Ascending aorta (tissue), 2 donors: ENCODE measurements around the gene UNC5C. TPM values are rescaled to one million over a fixed set of nuclear protein-coding genes. Genes with fewer than 3 reads are reported as not detected.

Experiments used
- DNase-seq, 2 donors: peaks; one replicate each; pipeline ENCODE4 v3.0.0-alpha.2; 2019; ENCODE audit warnings: low spot score in 2 of 2
- H3K27ac ChIP-seq, 2 donors: fragments of 200-600 bp; sonication (generic); one replicate each; pipeline ENCODE4 v1.5.1; 2016 to 2017; ENCODE audit warnings: mild to moderate bottlenecking in 1 of 2
- H3K27me3 ChIP-seq: fragments of 200-600 bp; sonication (generic); one replicate; pipeline ENCODE4 v1.5.1; 2017
- H3K36me3 ChIP-seq, 2 donors: fragments of 200-600 bp; sonication (generic); one replicate each; pipeline ENCODE4 v1.5.1; 2016
- H3K4me1 ChIP-seq, 2 donors: fragments of 200-600 bp; sonication (generic); one replicate each; pipeline ENCODE4 v1.5.1; 2016 to 2017; ENCODE audit warnings: mild to moderate bottlenecking in 1 of 2
- H3K4me3 ChIP-seq, 2 donors: fragments of 200-600 bp; sonication (generic); one replicate each; pipeline ENCODE4 v1.5.1; 2016 to 2017; ENCODE audit warnings: mild to moderate bottlenecking in 1 of 2
- H3K9me3 ChIP-seq, 2 donors: fragments of 200-600 bp; sonication (generic); one replicate each; pipeline ENCODE4 v1.5.1; 2016
- intact Hi-C: fragments of 100-400 bp; cut with DNase I; formaldehyde crosslinking; loops from one replicate; pipeline ENCODE4 v1.15.1; 2023
- total RNA-seq: library from RNA; depleted of rRNA; stranded (reverse); fragments of >200 nt; gene quantifications from one replicate; pipeline ENCODE4 v1.1.0, GENCODE V29; 2016
- TF ChIP-seq, protein P1 (sequence below), 3 experiments: fragments of 200-600 bp in 2 of 3; fragments of 450-650 bp in 1 of 3; sonication (generic) in 2 of 3; IDR thresholded peaks; one replicate each; pipeline ENCODE4 v1.5.1; 2016 to 2019; ENCODE audit warnings: antibody characterized with exemption in 3 of 3, mild to moderate bottlenecking in 1 of 3, moderate library complexity in 1 of 3

Gene UNC5C
- total RNA-seq, 1 donor from 2014 or later = 13.3 TPM

GRCh38 chr4:95285797-95286196 is 263.0 kb downstream of the UNC5C start:
- H3K9me3 ChIP-seq = no peaks in the 10 kb centered on the region
- no peaks in the 10 kb centered on the region for H3K27me3 ChIP-seq
- H3K4me1 ChIP-seq = no peaks in the 10 kb centered on the region
- no peak overlapping the region for H3K27ac ChIP-seq
- no peaks in the 10 kb centered on the region for H3K36me3 ChIP-seq
- H3K4me3 ChIP-seq = no peak overlapping the region
- intact Hi-C loops = no loop called here
- TF ChIP-seq, protein P1, sequence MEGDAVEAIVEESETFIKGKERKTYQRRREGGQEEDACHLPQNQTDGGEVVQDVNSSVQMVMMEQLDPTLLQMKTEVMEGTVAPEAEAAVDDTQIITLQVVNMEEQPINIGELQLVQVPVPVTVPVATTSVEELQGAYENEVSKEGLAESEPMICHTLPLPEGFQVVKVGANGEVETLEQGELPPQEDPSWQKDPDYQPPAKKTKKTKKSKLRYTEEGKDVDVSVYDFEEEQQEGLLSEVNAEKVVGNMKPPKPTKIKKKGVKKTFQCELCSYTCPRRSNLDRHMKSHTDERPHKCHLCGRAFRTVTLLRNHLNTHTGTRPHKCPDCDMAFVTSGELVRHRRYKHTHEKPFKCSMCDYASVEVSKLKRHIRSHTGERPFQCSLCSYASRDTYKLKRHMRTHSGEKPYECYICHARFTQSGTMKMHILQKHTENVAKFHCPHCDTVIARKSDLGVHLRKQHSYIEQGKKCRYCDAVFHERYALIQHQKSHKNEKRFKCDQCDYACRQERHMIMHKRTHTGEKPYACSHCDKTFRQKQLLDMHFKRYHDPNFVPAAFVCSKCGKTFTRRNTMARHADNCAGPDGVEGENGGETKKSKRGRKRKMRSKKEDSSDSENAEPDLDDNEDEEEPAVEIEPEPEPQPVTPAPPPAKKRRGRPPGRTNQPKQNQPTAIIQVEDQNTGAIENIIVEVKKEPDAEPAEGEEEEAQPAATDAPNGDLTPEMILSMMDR (IDR thresholded peaks at IDR 0.05) = no peak
- no peak for DNase-seq

GRCh38 chr4:95284655-95285054 is 264.1 kb downstream of the UNC5C start:
- no peaks in the 10 kb centered on the region for H3K9me3 ChIP-seq
- no peaks in the 10 kb centered on the region for H3K4me1 ChIP-seq
- no peak for DNase-seq
- no peak overlapping the region for H3K27ac ChIP-seq
- intact Hi-C loops = no loop called here
- H3K4me3 ChIP-seq = no peak overlapping the region
- H3K27me3 ChIP-seq = no peaks in the 10 kb centered on the region
- no peaks in the 10 kb centered on the region for H3K36me3 ChIP-seq
- TF ChIP-seq, protein P1 (IDR thresholded peaks at IDR 0.05) = no peak

DNA sequence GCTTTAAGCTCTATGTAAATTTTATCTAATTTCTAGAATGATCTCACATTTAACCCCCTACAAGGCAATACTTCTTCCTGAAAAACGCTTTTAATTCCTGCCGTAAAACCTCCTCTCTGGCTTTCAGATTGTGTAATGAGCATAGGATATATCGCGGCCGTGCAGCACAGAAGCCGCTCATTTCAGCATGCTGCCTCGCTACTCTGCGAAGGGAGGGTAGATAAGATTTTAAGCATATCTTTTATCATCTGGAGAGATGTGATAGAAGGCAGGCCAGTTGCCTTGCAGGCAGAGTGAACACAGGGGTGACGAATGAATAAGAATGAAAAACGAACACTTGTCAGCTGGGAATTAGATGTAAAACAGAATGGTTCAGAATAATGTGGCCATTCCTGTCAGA is 265.5 kb downstream of the UNC5C start:
- no peak overlapping the region for H3K27ac ChIP-seq
- intact Hi-C loops = no loop called here
- no peak for DNase-seq
- no peaks in the 10 kb centered on the region for H3K27me3 ChIP-seq
- no peaks in the 10 kb centered on the region for H3K36me3 ChIP-seq
- H3K9me3 ChIP-seq = no peaks in the 10 kb centered on the region
- TF ChIP-seq, protein P1 (IDR thresholded peaks at IDR 0.05) = no peak
- H3K4me1 ChIP-seq = no peaks in the 10 kb centered on the region
- no peak overlapping the region for H3K4me3 ChIP-seq

- Histone ChIP-seq H3K27ac (no peak overlapping the region), H3K4me3 (no peak overlapping the region), H3K27me3 (no peaks in the 10 kb centered on the region), H3K4me1 (no peaks in the 10 kb centered on the region), H3K36me3 (no peaks in the 10 kb centered on the region), H3K9me3 (no peaks in the 10 kb centered on the region)
- TF ChIP-seq, protein P1 (IDR thresholded peaks at IDR 0.05) = no peak
- DNase-seq = no peak
- intact Hi-C loops = no loop called here
Observed at GRCh38 chr4:95272797-95273196, 276.0 kb downstream of the UNC5C start.

- Histone ChIP-seq H3K9me3 (no peaks in the 10 kb centered on the region), H3K4me1 (no peaks in the 10 kb centered on the region), H3K36me3 (no peaks in the 10 kb centered on the region), H3K27me3 (no peaks in the 10 kb centered on the region), H3K4me3 (no peak overlapping the region), H3K27ac (no peak overlapping the region)
- TF ChIP-seq, protein P1 (IDR thresholded peaks at IDR 0.05) = no peak
- intact Hi-C loops = no loop called here
- DNase-seq = no peak
Observed at GRCh38 chr4:95272036-95272435, 276.7 kb downstream of the UNC5C start.
